ENCODE data around the gene STX7.
A peak's percentile ranks its signal among the peaks of the same experiment; 100 is the strongest.
"Not testable (repeated sequence)": the region's sequence is repeated elsewhere in the genome, so short reads cannot be mapped to it uniquely, and the experiment has no call there.

The STX7 gene

DNA sequence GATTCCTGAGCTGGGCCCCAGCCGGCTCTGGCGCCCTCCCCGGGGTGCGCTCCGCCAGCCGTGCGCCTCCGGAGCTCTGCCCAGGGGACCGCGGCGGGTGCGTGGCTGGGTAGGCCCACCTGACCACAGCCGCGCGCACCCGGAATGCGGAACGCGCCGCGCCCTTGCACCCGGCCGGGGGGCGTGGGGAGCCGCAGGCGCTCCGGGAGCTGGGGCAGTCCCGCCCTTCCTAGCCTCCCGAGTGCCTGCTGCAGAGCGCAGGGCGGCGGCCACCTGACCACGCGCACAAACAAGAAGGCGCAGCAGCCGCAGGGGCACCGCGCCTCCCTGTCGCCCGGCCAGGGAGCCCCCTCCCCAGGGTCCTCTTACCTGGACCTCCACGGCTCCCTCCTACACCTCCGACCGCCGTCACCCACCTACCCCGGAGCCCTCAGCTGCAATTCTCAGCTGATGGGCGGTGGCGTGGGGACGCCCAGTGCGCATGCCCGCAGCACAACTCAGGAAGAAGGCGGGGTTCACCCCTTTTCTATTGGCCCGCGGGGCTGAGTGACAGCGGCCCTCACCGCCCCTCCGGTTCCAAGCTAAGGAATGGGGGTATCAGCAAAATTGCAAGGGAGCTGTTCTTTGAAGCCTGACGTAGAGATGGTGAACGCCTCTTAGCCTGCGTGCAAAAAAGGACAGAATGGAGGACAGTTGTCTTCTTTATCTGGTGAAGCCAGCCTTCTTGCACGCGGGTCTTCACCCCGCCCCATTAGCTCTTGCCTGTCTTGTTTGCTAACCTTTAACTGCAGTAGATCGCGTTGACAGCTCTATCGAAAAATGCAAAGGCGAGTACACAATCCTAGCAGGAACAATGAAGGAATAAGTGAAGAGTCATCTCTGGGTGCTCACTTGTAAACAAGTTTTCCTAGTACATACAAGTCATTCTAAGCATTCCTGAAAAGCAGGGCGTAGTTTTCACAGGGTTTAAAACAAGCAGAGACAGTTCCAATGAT, at the start of gene STX7:
TSS of gene STX7 (minus strand) at position 479 of the 995 bp plus-strand sequence. CDS start 9,586 bp downstream, outside the sequence.
- peak; percentile 71 to 83 (median 73) for DNase-seq (ENCODE audit: low read depth in 2 of 3, low spot score in 1 of 3)

- DNase-seq (ENCODE audit: low read depth in 2 of 3, low spot score in 1 of 3): not testable (repeated sequence)
Observed at GRCh38 chr6:132560087-132560486, 47.2 kb upstream of the STX7 start.

DNA sequence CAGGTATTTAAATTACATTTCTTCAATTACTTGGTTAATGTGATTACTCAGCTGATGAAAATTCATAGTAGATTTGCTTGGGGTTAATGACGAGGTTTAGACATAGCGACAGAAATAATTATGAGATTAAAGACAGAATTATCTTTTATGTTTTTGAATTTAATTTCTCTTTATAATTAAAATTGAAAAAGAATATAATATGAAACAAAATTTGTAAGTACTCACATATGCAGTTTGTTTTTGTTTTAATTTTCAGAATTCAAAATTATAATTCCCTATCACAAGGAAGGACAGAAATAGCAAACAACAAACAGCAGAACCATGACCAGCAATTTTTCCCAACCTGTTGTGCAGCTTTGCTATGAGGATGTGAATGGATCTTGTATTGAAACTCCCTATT, 39.5 kb upstream of the STX7 start, which contains the start of gene TAAR8:
TSS of gene TAAR8 (plus strand) at position 301 of the 400 bp plus-strand sequence. CDS start at position 322, 21 bp downstream.
- no peak for DNase-seq (ENCODE audit: low read depth in 2 of 3, low spot score in 1 of 3)

DNA sequence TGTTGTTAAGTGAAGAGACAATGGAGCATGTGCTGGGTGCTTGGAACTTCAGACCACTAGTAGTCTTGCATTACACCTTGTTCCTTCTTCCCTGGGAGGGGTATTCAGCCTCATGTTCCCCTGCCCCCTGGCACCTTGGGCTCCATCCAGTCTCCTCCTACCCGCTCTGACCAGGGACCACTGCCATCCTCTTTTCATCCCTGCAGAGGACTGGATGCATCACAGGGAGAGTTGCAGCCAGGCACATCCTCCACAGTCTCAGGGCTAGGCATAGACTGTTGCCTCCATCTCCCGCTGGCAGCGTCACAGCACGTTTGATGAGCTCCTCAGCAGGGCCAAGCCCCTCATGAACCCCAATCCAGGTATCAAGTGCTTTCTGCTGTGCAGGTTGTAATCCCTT, 38.3 kb upstream of the STX7 start:
- DNase-seq (ENCODE audit: low read depth in 2 of 3, low spot score in 1 of 3): no peak

DNA sequence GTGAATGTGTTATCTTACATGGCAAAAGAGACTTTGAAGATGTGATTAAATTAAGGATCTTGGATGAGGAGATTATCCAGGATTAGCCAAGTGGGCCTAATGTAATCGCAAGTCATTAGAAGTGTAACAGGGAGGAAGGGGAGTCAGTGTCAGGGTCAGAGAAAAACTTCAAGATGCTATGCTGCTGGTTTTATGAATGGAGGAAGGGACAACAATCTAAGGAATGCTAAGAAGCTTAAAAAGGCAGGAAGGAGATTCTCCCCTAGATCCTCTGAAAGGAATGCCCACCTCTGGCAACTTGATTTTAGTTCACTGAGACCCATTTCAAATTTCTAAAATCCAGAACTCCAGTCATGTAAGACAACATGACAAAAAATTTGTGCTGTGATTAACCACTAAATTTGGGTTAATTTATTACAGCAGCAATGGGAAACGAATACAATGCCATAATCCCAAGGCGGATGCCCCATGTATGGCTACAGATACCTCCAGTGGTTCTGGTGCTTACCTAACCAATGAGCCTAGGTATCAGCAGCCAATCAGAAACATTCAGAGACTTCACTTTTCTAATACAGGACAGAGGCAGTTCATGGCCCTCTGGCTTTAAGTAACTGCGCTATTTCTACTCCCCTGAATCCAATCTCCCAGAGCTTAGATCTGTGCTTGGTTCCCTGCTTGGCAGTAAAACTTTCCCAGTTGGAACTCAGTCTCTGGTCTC, 36.0 kb upstream of the STX7 start:
- DNase-seq (ENCODE audit: low read depth in 2 of 3, low spot score in 1 of 3): no peak

DNA sequence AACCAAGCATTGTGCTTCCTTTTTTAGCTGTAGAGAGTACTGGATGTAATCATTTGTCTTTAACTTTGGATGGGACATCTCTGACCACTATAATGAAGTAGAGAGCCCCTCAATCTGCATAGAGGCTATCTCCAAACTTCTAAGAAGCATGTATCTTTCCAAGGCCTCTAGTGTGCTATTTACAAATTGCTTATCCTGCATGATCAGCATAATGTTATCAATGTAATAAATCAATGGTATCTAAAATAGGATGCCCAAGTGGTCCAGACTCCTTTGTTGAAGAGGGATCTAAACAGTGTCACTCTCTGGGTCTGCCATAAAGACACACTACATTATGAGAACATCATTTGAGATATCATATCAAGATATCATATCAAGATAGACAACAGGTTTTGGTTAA, 31.9 kb upstream of the STX7 start:
- no peak for DNase-seq (ENCODE audit: low read depth in 2 of 3, low spot score in 1 of 3)

DNA sequence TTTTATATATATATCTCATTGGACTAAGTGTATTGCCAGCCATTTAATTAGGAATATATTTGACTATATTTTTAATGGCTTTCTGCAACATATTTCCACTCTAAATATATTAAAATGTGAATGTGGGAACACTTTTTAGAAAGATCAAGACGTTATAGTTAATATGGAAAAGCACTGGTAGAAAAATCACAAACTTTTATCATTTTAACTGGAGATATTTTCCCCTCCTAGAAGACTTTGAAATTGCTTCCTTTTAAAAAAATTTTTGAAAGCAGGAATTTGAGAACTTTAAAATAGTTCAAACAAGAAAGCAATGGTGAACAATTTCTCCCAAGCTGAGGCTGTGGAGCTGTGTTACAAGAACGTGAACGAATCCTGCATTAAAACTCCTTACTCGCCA, 25.1 kb upstream of the STX7 start, which contains the start of gene TAAR9:
TSS of gene TAAR9 (plus strand) at position 301 of the 400 bp plus-strand sequence. CDS start at position 314, 13 bp downstream.
- DNase-seq (ENCODE audit: low read depth in 2 of 3, low spot score in 1 of 3): no peak

DNA sequence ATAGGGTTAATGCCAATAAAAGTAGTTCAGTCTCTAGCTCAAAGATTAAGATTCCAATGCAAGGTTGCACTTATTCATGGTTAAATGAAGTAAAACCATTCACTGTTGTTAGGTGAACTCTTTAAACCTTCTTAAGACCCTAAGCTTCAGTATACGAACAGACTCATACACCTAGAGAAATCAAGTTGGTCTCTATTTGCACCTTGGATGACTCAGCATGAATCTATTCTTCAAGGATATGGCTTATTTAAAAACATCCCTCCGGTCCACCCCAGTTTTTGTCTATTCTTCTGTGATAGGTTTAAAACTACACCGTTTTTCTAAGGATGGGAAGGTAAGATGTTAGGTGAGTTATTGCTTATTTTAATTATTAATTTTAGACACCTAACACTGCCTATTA, 24.2 kb upstream of the STX7 start:
- DNase-seq (ENCODE audit: low read depth in 2 of 3, low spot score in 1 of 3): no peak

DNA sequence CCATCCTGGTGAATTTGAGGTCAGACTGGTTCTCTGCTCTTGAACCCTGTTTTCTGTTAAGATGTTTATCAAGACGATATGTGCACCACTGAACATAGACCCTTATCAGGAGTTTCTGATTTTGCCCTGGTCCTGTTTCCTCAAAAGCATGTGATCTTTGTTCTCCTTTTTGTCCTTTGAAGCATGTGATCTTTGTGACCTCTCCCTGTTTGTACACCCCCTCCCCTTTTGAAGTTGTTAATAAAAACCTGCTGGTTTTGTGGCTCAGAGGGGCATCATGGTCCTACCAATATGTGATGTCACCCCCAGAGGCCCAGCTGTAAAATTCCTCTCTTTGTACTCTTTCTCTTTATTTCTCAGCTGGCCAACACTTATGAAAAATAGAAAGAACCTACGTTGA, 21.6 kb upstream of the STX7 start:
- not testable (repeated sequence) for DNase-seq (ENCODE audit: low read depth in 2 of 3, low spot score in 1 of 3)

DNA sequence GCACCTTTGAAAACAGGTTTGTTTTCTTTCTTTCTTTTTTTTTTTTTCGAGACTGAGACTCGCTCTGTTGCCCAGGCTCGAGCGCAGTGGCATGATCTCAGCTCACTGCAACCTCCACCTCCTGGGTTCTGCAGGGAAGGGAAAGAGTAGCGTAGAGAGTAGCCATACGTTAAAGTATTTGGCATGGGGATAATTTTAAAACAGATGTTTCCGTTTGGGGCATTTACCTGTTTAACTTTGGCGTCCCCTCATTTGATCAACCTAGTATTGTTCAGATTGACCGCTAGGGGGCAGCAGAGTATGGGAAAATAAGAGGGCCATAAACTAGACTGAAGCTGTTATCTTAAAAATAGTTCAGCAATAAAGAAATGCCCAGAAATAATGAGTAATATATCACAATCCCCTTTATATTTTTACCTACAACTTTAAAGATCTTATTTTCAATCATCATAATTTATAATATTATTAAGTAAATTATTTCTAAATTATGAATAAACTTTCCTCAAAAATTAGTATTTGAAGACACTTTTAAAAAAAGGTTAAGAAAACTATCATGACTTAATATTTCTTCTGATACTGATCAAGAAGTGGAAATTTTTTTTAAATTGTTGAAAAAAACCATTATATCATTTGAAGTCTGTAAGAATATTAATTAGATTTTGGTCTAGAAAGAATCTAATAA, 17.5 kb upstream of the STX7 start:
- DNase-seq (ENCODE audit: low read depth in 2 of 3, low spot score in 1 of 3): peak; percentile 25 to 61 (median 56)

GRCh38 chr6:132527791-132528190, 14.9 kb upstream of the STX7 start:
- DNase-seq (ENCODE audit: low read depth in 2 of 3, low spot score in 1 of 3): no peak

DNA sequence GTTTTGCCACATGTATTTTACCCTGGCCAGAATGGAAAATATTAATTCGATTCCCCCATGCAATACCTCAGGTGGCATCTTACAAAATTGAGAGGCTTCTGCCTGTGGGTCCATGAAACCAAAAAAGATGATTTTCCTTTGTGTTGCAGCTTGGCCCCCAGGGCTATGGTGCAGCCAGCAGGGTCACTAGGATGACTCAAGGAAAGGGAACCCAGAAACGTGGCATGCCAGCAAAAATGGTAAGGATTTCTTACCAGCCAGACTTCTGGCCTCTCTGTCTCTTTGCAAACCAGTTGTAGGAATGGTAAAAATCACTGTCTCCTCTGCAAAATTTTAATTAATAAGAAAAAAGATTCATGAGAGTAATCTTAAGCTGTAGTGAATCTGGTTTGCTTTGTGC, 13.5 kb upstream of the STX7 start:
- no peak for DNase-seq (ENCODE audit: low read depth in 2 of 3, low spot score in 1 of 3)

DNA sequence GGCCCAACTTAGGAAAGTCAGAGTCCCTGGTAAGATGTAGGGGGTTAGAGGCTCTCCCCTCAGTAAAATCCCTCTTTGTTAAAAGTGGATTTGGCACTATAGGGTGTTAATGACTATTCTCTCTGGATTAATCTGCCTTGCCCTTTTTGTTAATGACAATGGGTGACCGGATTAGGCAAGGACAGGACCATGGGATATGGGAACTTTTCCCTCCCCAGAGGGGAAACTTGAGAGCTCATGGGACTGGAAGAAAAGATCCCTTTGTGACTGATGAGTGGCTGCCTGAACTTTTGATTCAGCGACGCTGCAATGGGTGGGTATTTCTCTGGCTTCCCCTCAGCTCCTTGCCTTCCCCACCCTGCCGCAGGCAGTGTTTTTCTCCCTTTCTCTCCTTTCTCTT, 12.9 kb upstream of the STX7 start:
- no peak for DNase-seq (ENCODE audit: low read depth in 2 of 3, low spot score in 1 of 3)

GRCh38 chr6:132524646-132525045, 11.7 kb upstream of the STX7 start:
- no peak for DNase-seq (ENCODE audit: low read depth in 2 of 3, low spot score in 1 of 3)

DNA sequence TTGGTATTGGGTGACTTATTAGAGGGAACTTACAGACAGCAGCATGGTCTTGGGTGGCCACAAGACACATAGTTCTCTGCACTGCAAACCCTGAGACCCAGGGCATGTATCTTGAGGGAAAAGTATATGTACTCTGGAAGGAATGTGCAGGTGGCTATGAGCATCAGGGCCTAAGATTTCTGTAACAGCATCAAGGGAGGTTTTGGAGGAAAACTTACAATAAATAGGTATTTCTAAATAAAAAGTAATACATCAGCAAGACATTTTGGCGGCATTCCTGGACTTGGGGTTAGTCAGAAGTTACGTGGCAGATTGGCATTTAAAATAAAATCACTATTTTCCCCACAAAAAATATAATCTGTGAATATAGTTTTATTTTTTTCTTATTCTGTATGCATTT, 8.0 kb upstream of the STX7 start:
- no peak for DNase-seq (ENCODE audit: low read depth in 2 of 3, low spot score in 1 of 3)

DNA sequence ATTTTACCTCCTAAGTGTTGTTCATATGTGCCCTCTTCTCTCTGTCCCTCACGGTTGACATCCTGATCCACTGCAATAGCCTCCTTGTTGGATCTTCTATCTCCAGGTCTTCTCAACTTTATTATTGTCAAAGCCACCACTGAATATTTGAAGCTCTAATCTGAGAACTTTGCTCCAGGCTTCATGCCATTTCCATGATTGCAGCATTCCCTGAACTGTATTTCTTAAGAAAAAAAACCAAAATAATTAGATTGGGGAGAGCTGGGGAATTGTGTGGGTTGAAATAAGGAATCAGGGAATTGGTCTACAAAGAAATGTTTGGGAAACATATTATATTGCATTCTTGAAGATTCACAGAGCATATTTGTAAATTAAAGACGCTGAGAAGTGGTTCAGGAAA, 2.5 kb upstream of the STX7 start:
- DNase-seq (ENCODE audit: low read depth in 2 of 3, low spot score in 1 of 3): no peak

GRCh38 chr6:132513831-132514545, 1.1 kb upstream of the STX7 start:
- DNase-seq (ENCODE audit: low read depth in 2 of 3, low spot score in 1 of 3): no peak

DNA sequence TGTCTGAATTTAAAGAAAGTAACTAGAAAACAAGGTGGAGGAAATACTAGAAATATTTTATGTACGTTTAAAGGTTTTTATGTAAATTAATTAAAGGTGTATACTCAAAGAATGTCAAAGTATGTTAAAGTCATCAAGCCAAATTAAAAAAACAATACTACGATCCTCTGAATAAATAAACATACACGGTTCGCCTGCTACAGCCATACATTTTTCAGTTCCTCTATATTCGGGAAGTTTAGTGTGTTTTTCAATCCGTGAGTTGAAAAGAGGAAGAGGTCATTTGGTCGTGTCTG, 626 bp downstream of the STX7 start:
- DNase-seq (ENCODE audit: low read depth in 2 of 3, low spot score in 1 of 3): no peak

GRCh38 chr6:132511831-132512220, 1.1 kb downstream of the STX7 start:
- DNase-seq (ENCODE audit: low read depth in 2 of 3, low spot score in 1 of 3): no peak

DNA sequence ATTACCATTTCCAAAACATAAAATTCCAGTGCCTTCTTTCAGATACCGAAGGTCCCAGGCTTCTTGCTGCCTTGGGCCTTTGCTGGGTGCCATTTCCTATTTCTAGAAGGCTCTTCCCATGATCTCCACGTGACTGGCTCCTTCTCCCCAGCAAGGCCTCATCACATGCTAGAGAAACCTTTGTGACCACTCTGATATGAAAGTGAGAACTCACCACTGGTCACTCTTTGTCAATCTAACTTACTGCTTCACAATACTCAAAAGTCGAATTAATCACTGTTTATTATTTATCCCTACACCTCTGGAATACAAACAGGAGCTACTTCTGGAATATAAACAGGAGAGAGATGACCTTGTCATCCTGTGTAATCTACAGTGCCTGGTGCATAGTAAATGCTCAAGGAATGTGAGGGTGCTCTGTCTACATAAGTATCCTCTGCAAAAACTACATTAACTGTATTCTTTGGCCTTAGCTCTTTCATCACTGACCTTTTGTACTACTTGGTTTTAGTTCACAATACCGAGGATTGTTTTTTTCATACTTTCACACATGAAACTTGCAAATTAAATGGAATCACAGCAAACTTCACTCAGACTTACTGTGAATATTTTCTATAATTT, 1.6 kb downstream of the STX7 start:
- no peak for DNase-seq (ENCODE audit: low read depth in 2 of 3, low spot score in 1 of 3)
